Caco-2 (cell line): ENCODE results near the gene DCBLD2. TPM values are rescaled to one million over a fixed set of nuclear protein-coding genes. Genes with fewer than 3 reads are reported as not detected.

ENCODE experiments used
- BruUV-seq: library from RNA; stranded (reverse); fragments of 400-500 nt; replicated peaks from 2 replicates; lab custom pipeline; 2021; lab: Mats Ljungman, UMichigan
- CTCF ChIA-PET: fragments of 300-600 bp; sonication (Branson Sonifier 250); formaldehyde crosslinking; loops from one replicate; lab custom pipeline; 2022; ENCODE audit warnings: antibody characterized with exemption; lab: Charles Lee
- POLR2A ChIA-PET: fragments of 300-600 bp; sonication (Branson Sonifier 250); formaldehyde crosslinking; loops from one replicate; lab custom pipeline; 2022; ENCODE audit warnings: antibody characterized with exemption; lab: Charles Lee
- DNase-seq, 2 experiments: peaks; one replicate each; pipeline versions ENCODE4 v3.0.0 to v3.0.0-alpha.2; 2020 to 2022
- H3K27me3 ChIP-seq: replicated peaks from 2 replicates; pipeline ENCODE4 v1.6.0; 2011; ENCODE audit warnings: low read length; ENCODE audit not compliant: control insufficient read depth, insufficient read depth
- H3K36me3 ChIP-seq: 2 replicates; pipeline ENCODE4 v1.5.1; 2011; ENCODE audit warnings: low read length; ENCODE audit not compliant: control insufficient read depth, insufficient read depth
- H3K4me1 ChIP-seq: fragments of 250-450 bp; sonication (Bioruptor Pico); 2 replicates; pipeline ENCODE4 v1.5.1; 2020; ENCODE audit warnings: mild to moderate bottlenecking
- H3K4me3 ChIP-seq: 2 replicates; pipeline ENCODE4 v1.5.1; 2011; ENCODE audit warnings: low read depth, mild to moderate bottlenecking, control low read depth, low read length
- H3K9me3 ChIP-seq: fragments of 250-450 bp; sonication (Bioruptor Pico); 2 replicates; pipeline ENCODE4 v1.5.1; 2020; ENCODE audit warnings: mild to moderate bottlenecking, moderate library complexity
- H3K27ac Mint-ChIP-seq: one replicate; pipeline ENCODE4 v1.8.0; 2022; ENCODE audit warnings: mixed read lengths; ENCODE audit not compliant: unreplicated experiment
- H3K27me3 Mint-ChIP-seq: one replicate; pipeline ENCODE4 v1.8.0; 2022; ENCODE audit warnings: mixed read lengths; ENCODE audit not compliant: insufficient read depth, unreplicated experiment
- H3K36me3 Mint-ChIP-seq: one replicate; pipeline ENCODE4 v1.8.0; 2022; ENCODE audit warnings: mild to moderate bottlenecking, mixed read lengths; ENCODE audit not compliant: insufficient read depth, unreplicated experiment
- H3K4me1 Mint-ChIP-seq: one replicate; pipeline ENCODE4 v1.8.0; 2022; ENCODE audit warnings: low read depth, mixed read lengths; ENCODE audit not compliant: unreplicated experiment
- H3K4me3 Mint-ChIP-seq: one replicate; pipeline ENCODE4 v1.8.0; 2022; ENCODE audit warnings: mild to moderate bottlenecking, moderate library complexity, mixed read lengths; ENCODE audit not compliant: unreplicated experiment
- H3K9me3 Mint-ChIP-seq: one replicate; pipeline ENCODE4 v1.8.0; 2022; ENCODE audit warnings: mixed read lengths; ENCODE audit not compliant: unreplicated experiment
- CTCF ChIP-seq, 2 experiments: fragments of 200-600 bp in 1 of 2; IDR thresholded peaks; 1 replicate in 1 of 2; 2 replicates in 1 of 2; pipeline versions ENCODE4 v1.5.1 to v1.8.0; 2011 to 2022; ENCODE audit warnings: antibody characterized with exemption in 1 of 2, control low read depth in 1 of 2, inconsistent platforms in 1 of 2, low read depth in 1 of 2, low read length in 1 of 2, mild to moderate bottlenecking in 1 of 2, moderate library complexity in 1 of 2; ENCODE audit not compliant: insufficient read depth in 1 of 2, severe bottlenecking in 1 of 2, unreplicated experiment in 1 of 2
- intact Hi-C: fragments of 100-400 bp; cut with micrococcal nuclease; formaldehyde crosslinking; loops from one replicate; pipeline ENCODE4 v1.10.0; 2022; ENCODE audit not compliant: unreplicated experiment
- total RNA-seq: library from RNA; stranded (reverse); gene quantifications from 2 replicates; pipeline ENCODE4 v1.2.3, GENCODE V29; 2022

Gene DCBLD2
- total RNA-seq, 1 experiment from 2014 or later: 53.0 TPM

GRCh38 chr3:98778383-98778782 is 123.1 kb downstream of the DCBLD2 start:
- no peak for DNase-seq
- no peak for TF ChIP-seq CTCF (IDR thresholded peaks at IDR 0.05; ENCODE audit: insufficient read depth in 1 of 2, low read depth in 1 of 2, low read length in 1 of 2, severe bottlenecking in 1 of 2, unreplicated experiment in 1 of 2)
- H3K4me3 Mint-ChIP-seq: peak overlapping the region; percentile 44
- H3K4me3 ChIP-seq: no peak overlapping the region
- H3K27ac Mint-ChIP-seq: peak overlapping the region; percentile 71
- H3K9me3 Mint-ChIP-seq: no peaks in the 10 kb centered on the region
- no peaks in the 10 kb centered on the region for H3K27me3 Mint-ChIP-seq
- no peaks in the 10 kb centered on the region for H3K27me3 ChIP-seq
- peaks cover 2% of the 10 kb centered on the region; the same call in 1 of the 2 replicates for H3K36me3 ChIP-seq
- H3K9me3 ChIP-seq: no peaks in the 10 kb centered on the region
- intact Hi-C loops: loop anchor here (1.0 kb wide), 1 partner anchor 8 kb away; no protein-coding TSS in a partner anchor
- peaks cover 67% of the 10 kb centered on the region for H3K4me1 ChIP-seq
- peaks cover 56% of the 10 kb centered on the region for H3K4me1 Mint-ChIP-seq
- H3K36me3 Mint-ChIP-seq: peaks cover 80% of the 10 kb centered on the region
- no TSS peak for BruUV-seq
- ChIA-PET CTCF (interaction anchor here (1.0 to 1.4 kb wide), 3 partner anchors 45 to 176 kb away, joined by 3 to 4 read pairs (median 4); no protein-coding TSS in a partner anchor), POLR2A (interaction anchor here (0.9 kb wide), 1 partner anchor 255 kb away, joined by 3 read pairs; no protein-coding TSS in a partner anchor)

- ChIA-PET POLR2A (no interaction called here), CTCF (interaction anchor here (1.0 to 1.4 kb wide), 3 partner anchors 44 to 175 kb away, joined by 3 to 4 read pairs (median 4); no protein-coding TSS in a partner anchor)
- H3K4me1 Mint-ChIP-seq: peaks cover 56% of the 10 kb centered on the region
- H3K27me3 Mint-ChIP-seq: no peaks in the 10 kb centered on the region
- Histone ChIP-seq H3K27me3 (no peaks in the 10 kb centered on the region), H3K9me3 (no peaks in the 10 kb centered on the region), H3K36me3 (peaks cover 2% of the 10 kb centered on the region; the same call in 1 of the 2 replicates), H3K4me3 (no peak overlapping the region), H3K4me1 (peaks cover 73% of the 10 kb centered on the region)
- peak overlapping the region; percentile 71 for H3K27ac Mint-ChIP-seq
- DNase-seq: no peak
- intact Hi-C loops: loop anchor here (1.0 to 2.0 kb wide), 4 partner anchors 8 to 45 kb away; no protein-coding TSS in a partner anchor
- no peak for TF ChIP-seq CTCF (IDR thresholded peaks at IDR 0.05; ENCODE audit: insufficient read depth in 1 of 2, low read depth in 1 of 2, low read length in 1 of 2, severe bottlenecking in 1 of 2, unreplicated experiment in 1 of 2)
- H3K36me3 Mint-ChIP-seq: peaks cover 78% of the 10 kb centered on the region
- H3K9me3 Mint-ChIP-seq: no peaks in the 10 kb centered on the region
- H3K4me3 Mint-ChIP-seq: peak overlapping the region; percentile 44
- TSS peak; percentile 25 for BruUV-seq
Observed at GRCh38 chr3:98777801-98778220, 123.7 kb downstream of the DCBLD2 start.

GRCh38 chr3:98777286-98777685 is 124.2 kb downstream of the DCBLD2 start:
- Mint-ChIP-seq H3K4me1 (peaks cover 56% of the 10 kb centered on the region), H3K27ac (peak overlapping the region; percentile 71), H3K4me3 (peak overlapping the region; percentile 44), H3K9me3 (no peaks in the 10 kb centered on the region), H3K36me3 (peaks cover 73% of the 10 kb centered on the region), H3K27me3 (no peaks in the 10 kb centered on the region)
- no peaks in the 10 kb centered on the region for H3K9me3 ChIP-seq
- H3K4me3 ChIP-seq: no peak overlapping the region
- POLR2A ChIA-PET: no interaction called here
- BruUV-seq: no TSS peak
- intact Hi-C loops: loop anchor here (1.0 to 2.0 kb wide), 3 partner anchors 19 to 44 kb away; no protein-coding TSS in a partner anchor
- H3K4me1 ChIP-seq: peaks cover 75% of the 10 kb centered on the region
- peak; percentile 80 to 81 for DNase-seq
- TF ChIP-seq CTCF (IDR thresholded peaks at IDR 0.05; ENCODE audit: insufficient read depth in 1 of 2, low read depth in 1 of 2, low read length in 1 of 2, severe bottlenecking in 1 of 2, unreplicated experiment in 1 of 2): no peak
- peaks cover 2% of the 10 kb centered on the region; the same call in 1 of the 2 replicates for H3K36me3 ChIP-seq
- no peaks in the 10 kb centered on the region for H3K27me3 ChIP-seq
- CTCF ChIA-PET: interaction anchor here (1.0 to 1.4 kb wide), 3 partner anchors 44 to 175 kb away, joined by 3 to 4 read pairs (median 4); no protein-coding TSS in a partner anchor
